GM10248 (cell line): ENCODE results near the gene ATP11A.

ENCODE experiments used
- CTCF ChIA-PET: fragments of 300-600 bp; sonication (Branson Sonifier 250); formaldehyde crosslinking; extraction: SDS; loops from one replicate; lab custom pipeline; 2021; ENCODE audit warnings: antibody characterized with exemption; lab: Yijun Ruan, JAX
- POLR2A ChIA-PET: fragments of 350-650 bp; sonication (Branson Sonifier 250); formaldehyde crosslinking; extraction: SDS; loops from one replicate; lab custom pipeline; 2020; ENCODE audit warnings: antibody characterized with exemption; lab: Yijun Ruan, JAX
- DNase-seq: peaks from one replicate; pipeline ENCODE4 v3.0.0; 2012; ENCODE audit errors: extremely low spot score
- CTCF ChIP-seq: IDR thresholded peaks from 2 replicates; pipeline ENCODE4 v1.5.1; 2012; ENCODE audit warnings: mild to moderate bottlenecking, low read depth; ENCODE audit errors: extremely low read depth, missing control alignments, control extremely low read depth

ATP11A gene

GRCh38 chr13:112814905-112815585, 125.2 kb downstream of the ATP11A start:
- no peak for DNase-seq
- TF ChIP-seq CTCF, result no peak
- CTCF ChIA-PET, result interaction anchor here (1.2 kb wide), 1 partner anchor 10 kb away, joined by 3 read pairs; no protein-coding TSS in a partner anchor
- POLR2A ChIA-PET, result no interaction called here

- DNase-seq, result no peak
- ChIA-PET POLR2A (no interaction called here), CTCF (no interaction called here)
- no peak for TF ChIP-seq CTCF
These were observed 126.0 kb downstream of the ATP11A start for GRCh38 chr13:112815871-112816270.

- CTCF ChIA-PET, result interaction anchor here (1.9 kb wide), 1 partner anchor 56 kb away, joined by 5 read pairs; no protein-coding TSS in a partner anchor
- POLR2A ChIA-PET, result no interaction called here
- TF ChIP-seq CTCF, result no peak
These were observed 128.3 kb downstream of the ATP11A start for GRCh38 chr13:112818040-112818697.

GRCh38 chr13:112818698-112819045, 128.8 kb downstream of the ATP11A start:
- no peak for TF ChIP-seq CTCF
- DNase-seq, result no peak
- POLR2A ChIA-PET, result no interaction called here
- CTCF ChIA-PET, result interaction anchor here (1.9 kb wide), 1 partner anchor 56 kb away, joined by 5 read pairs; no protein-coding TSS in a partner anchor

More at GRCh38 chr13:112818040-112818697, 128.3 kb downstream of the ATP11A start:
- DNase-seq, result no peak

GRCh38 chr13:112819111-112819510, 129.3 kb downstream of the ATP11A start:
- no peak for TF ChIP-seq CTCF
- ChIA-PET CTCF (interaction anchor here (1.9 kb wide), 1 partner anchor 56 kb away, joined by 5 read pairs; no protein-coding TSS in a partner anchor), POLR2A (no interaction called here)
- no peak for DNase-seq

- ChIA-PET CTCF (interaction anchor here (1.9 kb wide), 1 partner anchor 55 kb away, joined by 5 read pairs; no protein-coding TSS in a partner anchor), POLR2A (no interaction called here)
- no peak for TF ChIP-seq CTCF
- DNase-seq, result no peak
These were observed 130.0 kb downstream of the ATP11A start for GRCh38 chr13:112819816-112820215.
